ENCODE results near the gene SCAF8. TPM values are rescaled to one million over a fixed set of nuclear protein-coding genes. Genes with fewer than 3 reads are reported as not detected.

The SCAF8 gene
- total RNA-seq, 2 experiments from 2014 or later: 27.2 to 28.0 TPM

DNA sequence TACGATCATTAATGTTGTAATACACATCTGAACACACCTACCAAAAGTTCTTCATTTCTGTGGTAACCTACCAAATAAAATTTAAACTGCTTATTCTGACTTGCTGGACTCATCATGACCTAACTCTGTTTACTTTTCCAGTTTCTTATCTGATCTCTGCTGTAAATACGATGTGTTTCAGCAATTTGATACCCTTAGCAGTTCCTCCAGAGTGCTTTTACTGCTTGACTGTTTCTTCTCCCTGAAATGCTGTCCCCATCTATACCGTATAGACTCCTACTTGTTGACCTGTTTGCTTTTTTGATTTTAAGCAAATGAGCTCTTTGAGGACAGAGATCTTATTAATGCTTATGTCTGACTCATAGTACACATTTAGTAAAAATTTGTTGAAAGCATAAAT lies 119.5 kb downstream of the SCAF8 start:
- Mint-ChIP-seq H3K27me3 (ENCODE audit: low read depth) (no peaks in the 10 kb centered on the region), H3K4me3 (no peak overlapping the region), H3K9me3 (no peaks in the 10 kb centered on the region), H3K36me3 (ENCODE audit: low read depth) (peaks cover 16% of the 10 kb centered on the region), H3K27ac (no peak overlapping the region), H3K4me1 (ENCODE audit: low read depth) (peaks cover 8% of the 10 kb centered on the region)
- CTCF ChIA-PET: interaction anchor here (0.6 to 0.7 kb wide), 3 partner anchors 9 to 188 kb away, joined by 3 to 6 read pairs (median 3); no protein-coding TSS in a partner anchor
- intact Hi-C loops (cut with micrococcal nuclease): no loop called here
- DNase-seq: no peak

GRCh38 chr6:154857529-154857928 lies 124.3 kb downstream of the SCAF8 start:
- CTCF ChIA-PET: interaction anchor here (0.5 to 1.4 kb wide), 2 partner anchors 10 to 531 kb away, joined by 3 to 4 read pairs; no protein-coding TSS in a partner anchor
- no peak for DNase-seq
- no peak overlapping the region for H3K4me3 Mint-ChIP-seq

DNA sequence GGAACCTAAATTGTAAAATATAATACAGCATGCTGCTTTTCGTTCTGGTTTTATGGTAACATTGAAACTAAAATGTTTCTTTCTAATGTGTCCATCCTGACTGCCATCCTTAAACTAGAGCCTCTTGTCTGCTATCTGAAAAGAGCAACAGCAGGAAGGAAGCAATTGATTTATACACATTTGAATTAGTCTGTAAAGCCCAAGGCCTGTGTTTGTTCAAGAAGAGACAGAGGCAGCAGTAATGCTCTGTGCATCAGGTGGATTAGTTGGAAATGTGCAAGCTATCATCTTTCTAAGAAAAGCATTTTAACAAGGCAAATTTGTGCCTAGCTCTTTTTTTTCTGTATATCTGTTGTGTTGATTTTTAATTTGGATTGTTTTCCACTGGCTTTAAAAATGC lies 128.6 kb downstream of the SCAF8 start:
- no peak for DNase-seq
- Mint-ChIP-seq H3K9me3 (no peaks in the 10 kb centered on the region), H3K4me1 (ENCODE audit: low read depth) (peaks cover 3% of the 10 kb centered on the region), H3K4me3 (no peak overlapping the region), H3K27me3 (ENCODE audit: low read depth) (no peaks in the 10 kb centered on the region), H3K27ac (no peak overlapping the region), H3K36me3 (ENCODE audit: low read depth) (no peaks in the 10 kb centered on the region)
- CTCF ChIA-PET: interaction anchor here (0.6 to 1.0 kb wide), 3 partner anchors 56 to 188 kb away, joined by 3 to 6 read pairs (median 3); no protein-coding TSS in a partner anchor
- intact Hi-C loops (cut with micrococcal nuclease): no loop called here

More at GRCh38 chr6:154857529-154857928, 124.3 kb downstream of the SCAF8 start:
- Mint-ChIP-seq H3K27ac (no peak overlapping the region), H3K4me1 (ENCODE audit: low read depth) (no peaks in the 10 kb centered on the region), H3K27me3 (ENCODE audit: low read depth) (no peaks in the 10 kb centered on the region), H3K9me3 (no peaks in the 10 kb centered on the region), H3K36me3 (ENCODE audit: low read depth) (no peaks in the 10 kb centered on the region)
- intact Hi-C loops (cut with micrococcal nuclease): no loop called here

DNA sequence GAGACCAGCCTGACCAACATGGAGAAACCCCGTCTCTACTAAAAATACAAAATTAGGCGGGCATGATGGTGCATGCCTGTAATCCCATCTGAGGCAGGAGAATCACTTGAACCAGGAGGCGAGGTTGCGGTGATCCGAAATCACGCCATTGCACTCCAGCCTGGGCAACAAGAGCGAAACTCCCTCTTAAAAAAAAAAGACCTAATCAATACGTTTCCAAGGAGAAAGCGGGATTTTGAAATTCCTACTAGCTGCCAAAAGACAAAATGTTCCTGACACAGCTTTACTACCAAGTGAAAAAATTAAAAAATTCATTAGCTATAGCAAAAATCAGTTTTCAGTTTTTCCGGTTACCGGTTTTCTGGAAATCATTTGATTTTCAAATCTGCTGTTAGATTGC lies 129.3 kb downstream of the SCAF8 start:
- DNase-seq: no peak
- Mint-ChIP-seq H3K27me3 (ENCODE audit: low read depth) (no peaks in the 10 kb centered on the region), H3K36me3 (ENCODE audit: low read depth) (no peaks in the 10 kb centered on the region), H3K27ac (no peak overlapping the region), H3K9me3 (no peaks in the 10 kb centered on the region), H3K4me3 (no peak overlapping the region), H3K4me1 (ENCODE audit: low read depth) (peaks cover 3% of the 10 kb centered on the region)
- CTCF ChIA-PET: interaction anchor here (0.7 to 1.0 kb wide), 2 partner anchors 18 to 189 kb away, joined by 3 to 5 read pairs; no protein-coding TSS in a partner anchor
- intact Hi-C loops (cut with micrococcal nuclease): no loop called here

GRCh38 chr6:154864066-154864430 lies 130.8 kb downstream of the SCAF8 start:
- Mint-ChIP-seq H3K36me3 (ENCODE audit: low read depth) (no peaks in the 10 kb centered on the region), H3K4me1 (ENCODE audit: low read depth) (peaks cover 12% of the 10 kb centered on the region), H3K27ac (no peak overlapping the region), H3K4me3 (no peak overlapping the region), H3K9me3 (no peaks in the 10 kb centered on the region), H3K27me3 (ENCODE audit: low read depth) (no peaks in the 10 kb centered on the region)
- intact Hi-C loops (cut with micrococcal nuclease): no loop called here
- CTCF ChIA-PET: interaction anchor here (0.5 kb wide), 1 partner anchor 53 kb away, joined by 3 read pairs; no protein-coding TSS in a partner anchor
- DNase-seq: no peak

DNA sequence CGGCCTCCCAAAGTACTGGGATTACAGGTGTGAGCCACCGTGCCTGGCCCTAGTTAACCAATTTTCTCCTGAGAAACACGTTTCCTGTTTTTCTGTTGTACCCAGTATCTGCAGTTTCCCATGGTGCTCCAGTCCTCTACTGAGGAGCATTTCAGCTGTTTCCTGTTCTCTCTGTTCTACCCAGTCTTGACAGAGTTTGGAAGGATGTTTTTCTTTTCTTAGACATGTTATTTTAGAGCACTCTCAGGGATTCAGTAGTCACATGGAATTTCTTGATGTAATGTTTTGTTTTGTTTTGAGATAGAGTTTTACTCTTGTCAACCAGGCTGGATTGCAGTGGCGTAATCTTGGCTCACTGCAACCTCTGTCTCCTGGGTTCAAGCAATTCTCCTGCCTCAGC lies 132.1 kb downstream of the SCAF8 start:
- Mint-ChIP-seq H3K4me1 (ENCODE audit: low read depth) (peaks cover 18% of the 10 kb centered on the region), H3K27me3 (ENCODE audit: low read depth) (no peaks in the 10 kb centered on the region), H3K36me3 (ENCODE audit: low read depth) (no peaks in the 10 kb centered on the region), H3K9me3 (no peaks in the 10 kb centered on the region), H3K4me3 (no peak overlapping the region), H3K27ac (no peak overlapping the region)
- DNase-seq: no peak
- intact Hi-C loops (cut with micrococcal nuclease): no loop called here
- CTCF ChIA-PET: no interaction called here

DNA sequence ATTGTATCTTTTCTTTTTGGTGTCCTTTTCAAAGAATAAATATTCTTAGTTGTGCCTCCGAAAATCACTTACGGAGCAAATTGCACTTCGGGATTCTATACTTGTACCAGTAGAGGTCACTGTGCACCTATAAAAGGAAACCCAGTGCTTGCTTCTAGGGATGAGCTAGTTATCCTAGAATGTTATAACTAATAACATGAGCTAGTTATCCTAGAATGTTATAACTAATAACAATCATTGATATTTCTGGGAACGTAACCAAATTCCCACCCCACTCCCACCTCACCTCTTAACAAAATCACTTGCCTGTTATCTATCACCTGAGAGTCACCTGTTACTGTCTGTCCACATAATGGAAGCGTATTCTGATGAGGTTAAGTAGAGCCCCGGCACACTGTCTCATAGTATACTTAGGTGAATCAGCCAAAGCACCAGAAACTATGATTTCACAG lies 135.0 kb downstream of the SCAF8 start:
- intact Hi-C loops (cut with micrococcal nuclease): loop anchor here (1.0 to 2.0 kb wide), 4 partner anchors 60 to 447 kb away; partner anchors contain the start of gene TFB1M
- no peak for DNase-seq
- Mint-ChIP-seq H3K9me3 (no peaks in the 10 kb centered on the region), H3K4me1 (ENCODE audit: low read depth) (peaks cover 18% of the 10 kb centered on the region), H3K36me3 (ENCODE audit: low read depth) (no peaks in the 10 kb centered on the region), H3K4me3 (no peak overlapping the region), H3K27me3 (ENCODE audit: low read depth) (no peaks in the 10 kb centered on the region), H3K27ac (no peak overlapping the region)
- CTCF ChIA-PET: interaction anchor here (0.7 to 1.9 kb wide), 15 partner anchors 11 to 1527 kb away, joined by 3 to 8 read pairs (median 4); no protein-coding TSS in a partner anchor

GRCh38 chr6:154872542-154873114 lies 139.4 kb downstream of the SCAF8 start:
- no peak overlapping the region for H3K27ac Mint-ChIP-seq
- no peak overlapping the region for H3K4me3 Mint-ChIP-seq
- peaks cover 17% of the 10 kb centered on the region for H3K4me1 Mint-ChIP-seq (ENCODE audit: low read depth)
- no peak for DNase-seq
- CTCF ChIA-PET: interaction anchor here (0.6 kb wide), 1 partner anchor 192 kb away, joined by 3 read pairs; no protein-coding TSS in a partner anchor
- no peaks in the 10 kb centered on the region for H3K27me3 Mint-ChIP-seq (ENCODE audit: low read depth)
- H3K9me3 Mint-ChIP-seq: no peaks in the 10 kb centered on the region
- intact Hi-C loops (cut with micrococcal nuclease): no loop called here
- H3K36me3 Mint-ChIP-seq (ENCODE audit: low read depth): no peaks in the 10 kb centered on the region

DNA sequence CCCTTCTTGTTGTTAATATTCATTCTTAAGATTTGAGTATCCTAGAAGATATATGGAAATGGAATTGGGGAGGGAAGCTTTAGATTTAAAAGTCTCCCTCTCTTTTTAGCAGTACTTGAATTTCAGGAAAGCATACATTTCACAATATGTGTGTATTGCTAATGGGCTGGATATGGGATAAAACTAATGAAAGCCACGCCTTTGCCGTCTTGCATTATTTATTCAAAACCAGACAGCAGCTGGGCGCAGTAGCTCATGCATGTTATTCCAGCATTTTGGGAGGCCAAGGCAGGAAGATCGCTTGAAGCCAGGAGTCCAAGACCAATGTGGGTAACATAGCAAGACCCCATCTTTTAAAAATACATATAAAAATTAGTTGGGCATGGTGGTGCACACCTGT lies 140.3 kb downstream of the SCAF8 start:
- intact Hi-C loops (cut with micrococcal nuclease): no loop called here
- peaks cover 17% of the 10 kb centered on the region for H3K4me1 Mint-ChIP-seq (ENCODE audit: low read depth)
- DNase-seq: no peak
- CTCF ChIA-PET: no interaction called here
- H3K27ac Mint-ChIP-seq: no peak overlapping the region
- no peaks in the 10 kb centered on the region for H3K36me3 Mint-ChIP-seq (ENCODE audit: low read depth)
- H3K9me3 Mint-ChIP-seq: no peaks in the 10 kb centered on the region
- no peaks in the 10 kb centered on the region for H3K27me3 Mint-ChIP-seq (ENCODE audit: low read depth)
- H3K4me3 Mint-ChIP-seq: no peak overlapping the region

DNA sequence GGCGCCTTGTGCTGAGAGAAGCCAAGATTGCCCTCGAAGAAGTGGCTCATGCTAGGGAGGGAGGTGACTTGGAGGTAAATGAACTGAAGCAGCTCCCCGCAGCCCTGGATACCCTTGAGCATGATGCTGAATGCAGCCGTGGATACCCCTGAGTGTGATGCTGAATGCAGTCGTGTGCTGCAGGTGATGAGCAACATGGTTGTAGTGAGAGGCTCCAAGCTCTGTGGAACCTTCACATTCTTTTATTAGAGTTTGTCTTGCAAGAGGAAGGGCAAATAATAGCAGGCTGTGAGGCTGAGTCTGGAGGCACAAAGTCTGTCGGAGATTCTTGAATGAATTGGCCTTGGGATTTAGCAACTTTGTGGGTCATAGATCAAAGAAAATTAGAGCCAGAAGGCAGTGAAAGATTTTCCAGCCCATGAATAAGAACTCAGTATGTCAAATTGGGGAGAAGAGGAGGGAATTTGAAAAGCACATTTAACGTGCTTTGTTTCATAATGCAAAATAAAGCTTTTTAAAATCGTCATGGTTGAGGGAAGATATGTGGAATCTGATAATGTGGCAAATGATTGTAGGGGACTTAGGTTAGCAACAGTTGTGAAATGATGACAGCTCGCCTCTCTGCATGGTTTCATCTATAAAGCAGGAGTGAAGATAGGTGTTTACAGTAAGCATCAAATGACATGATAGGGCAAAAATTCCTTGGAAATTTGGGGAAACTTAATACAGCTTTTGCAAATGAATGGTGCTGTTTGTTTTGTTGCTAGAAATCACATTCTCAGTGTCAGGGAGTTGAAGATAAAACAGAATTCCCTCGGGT lies 141.8 kb downstream of the SCAF8 start:
- CTCF ChIA-PET: no interaction called here
- Mint-ChIP-seq H3K27ac (no peak overlapping the region), H3K4me1 (ENCODE audit: low read depth) (peaks cover 6% of the 10 kb centered on the region), H3K27me3 (ENCODE audit: low read depth) (no peaks in the 10 kb centered on the region), H3K4me3 (no peak overlapping the region), H3K36me3 (ENCODE audit: low read depth) (no peaks in the 10 kb centered on the region), H3K9me3 (no peaks in the 10 kb centered on the region)
- DNase-seq: no peak
- intact Hi-C loops (cut with micrococcal nuclease): no loop called here

GRCh38 chr6:154876486-154877280 lies 143.5 kb downstream of the SCAF8 start:
- peaks cover 6% of the 10 kb centered on the region for H3K4me1 Mint-ChIP-seq (ENCODE audit: low read depth)
- no peak overlapping the region for H3K27ac Mint-ChIP-seq
- no peak overlapping the region for H3K4me3 Mint-ChIP-seq
- DNase-seq: no peak
- no peaks in the 10 kb centered on the region for H3K36me3 Mint-ChIP-seq (ENCODE audit: low read depth)
- CTCF ChIA-PET: interaction anchor here (0.8 to 2.1 kb wide), 2 partner anchors 167 to 201 kb away, joined by 4 to 10 read pairs; no protein-coding TSS in a partner anchor
- intact Hi-C loops (cut with micrococcal nuclease): no loop called here
- no peaks in the 10 kb centered on the region for H3K27me3 Mint-ChIP-seq (ENCODE audit: low read depth)
- no peaks in the 10 kb centered on the region for H3K9me3 Mint-ChIP-seq

- CTCF ChIA-PET: no interaction called here
- Mint-ChIP-seq H3K9me3 (no peaks in the 10 kb centered on the region), H3K27ac (no peak overlapping the region), H3K4me3 (no peak overlapping the region), H3K36me3 (ENCODE audit: low read depth) (peaks cover 11% of the 10 kb centered on the region), H3K4me1 (ENCODE audit: low read depth) (peaks cover 6% of the 10 kb centered on the region), H3K27me3 (ENCODE audit: low read depth) (no peaks in the 10 kb centered on the region)
- intact Hi-C loops (cut with micrococcal nuclease): no loop called here
- no peak for DNase-seq
Observed at GRCh38 chr6:154878871-154879491, 145.8 kb downstream of the SCAF8 start.

Measured in activated naive CD4-positive, alpha-beta T cell treated with anti-CD3 and anti-CD28 coated beads for 36 hours (primary cell).